ENCODE data around the gene ACSM2B. TPM values are rescaled to one million over a fixed set of nuclear protein-coding genes. Genes with fewer than 3 reads are reported as not detected.

The ACSM2B gene
- total RNA-seq, 4 donors from 2014 or later: 1.3 TPM; not detected in 3

DNA sequence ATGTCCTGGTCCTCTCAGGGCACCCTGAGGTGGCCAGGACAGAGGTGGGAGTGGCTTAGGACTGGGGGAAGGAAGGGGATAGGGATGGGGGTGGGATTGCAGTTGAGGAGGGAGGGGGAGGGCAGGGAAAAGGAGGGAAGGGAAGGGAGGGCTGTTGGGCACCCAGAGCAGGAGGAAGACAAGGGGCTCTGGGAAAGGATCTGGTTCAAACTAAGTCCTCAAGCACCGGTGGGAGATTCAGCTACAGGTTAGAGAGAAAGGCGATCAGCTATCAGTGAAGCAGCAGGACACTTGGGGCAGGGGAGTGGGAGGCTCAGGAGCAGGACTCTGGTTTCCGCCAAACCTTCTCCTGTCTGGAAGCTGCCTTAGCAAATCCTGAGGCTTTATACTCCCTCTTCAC is 44.6 kb upstream of the ACSM2B start:
- Histone ChIP-seq H3K9me3 (no peaks in the 10 kb centered on the region), H3K27me3 (no peaks in the 10 kb centered on the region), H3K4me3 (no peak overlapping the region), H3K27ac (no peak overlapping the region), H3K36me3 (no peaks in the 10 kb centered on the region), H3K4me1 (no peaks in the 10 kb centered on the region)
- DNase-seq: no peak
- TF ChIP-seq POLR2A (IDR thresholded peaks at IDR 0.05): no peak
- TF ChIP-seq, protein P1, sequence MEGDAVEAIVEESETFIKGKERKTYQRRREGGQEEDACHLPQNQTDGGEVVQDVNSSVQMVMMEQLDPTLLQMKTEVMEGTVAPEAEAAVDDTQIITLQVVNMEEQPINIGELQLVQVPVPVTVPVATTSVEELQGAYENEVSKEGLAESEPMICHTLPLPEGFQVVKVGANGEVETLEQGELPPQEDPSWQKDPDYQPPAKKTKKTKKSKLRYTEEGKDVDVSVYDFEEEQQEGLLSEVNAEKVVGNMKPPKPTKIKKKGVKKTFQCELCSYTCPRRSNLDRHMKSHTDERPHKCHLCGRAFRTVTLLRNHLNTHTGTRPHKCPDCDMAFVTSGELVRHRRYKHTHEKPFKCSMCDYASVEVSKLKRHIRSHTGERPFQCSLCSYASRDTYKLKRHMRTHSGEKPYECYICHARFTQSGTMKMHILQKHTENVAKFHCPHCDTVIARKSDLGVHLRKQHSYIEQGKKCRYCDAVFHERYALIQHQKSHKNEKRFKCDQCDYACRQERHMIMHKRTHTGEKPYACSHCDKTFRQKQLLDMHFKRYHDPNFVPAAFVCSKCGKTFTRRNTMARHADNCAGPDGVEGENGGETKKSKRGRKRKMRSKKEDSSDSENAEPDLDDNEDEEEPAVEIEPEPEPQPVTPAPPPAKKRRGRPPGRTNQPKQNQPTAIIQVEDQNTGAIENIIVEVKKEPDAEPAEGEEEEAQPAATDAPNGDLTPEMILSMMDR (IDR thresholded peaks at IDR 0.05): no peak
- intact Hi-C loops (cut with DNase I; ENCODE audit: low total_unique reads): no loop called here

DNA sequence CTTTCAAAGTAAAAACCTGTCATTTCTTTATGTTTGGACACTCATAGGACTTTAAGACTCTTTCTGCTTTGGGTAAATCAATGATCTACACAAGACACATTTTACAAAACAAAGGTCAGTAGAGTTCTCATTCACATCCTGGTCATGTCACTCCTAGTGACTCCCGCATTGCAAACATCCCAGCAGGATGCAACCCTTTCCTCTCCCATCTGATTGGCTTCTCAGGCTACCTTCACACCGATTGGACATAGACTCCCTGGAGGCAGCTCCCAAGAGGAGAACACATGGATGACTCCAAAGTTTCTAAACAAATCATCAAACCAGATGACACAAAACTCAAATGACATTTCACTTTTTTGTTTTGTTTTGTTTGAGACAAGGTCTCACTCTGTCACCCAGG is 43.8 kb upstream of the ACSM2B start:
- intact Hi-C loops (cut with DNase I; ENCODE audit: low total_unique reads): no loop called here

DNA sequence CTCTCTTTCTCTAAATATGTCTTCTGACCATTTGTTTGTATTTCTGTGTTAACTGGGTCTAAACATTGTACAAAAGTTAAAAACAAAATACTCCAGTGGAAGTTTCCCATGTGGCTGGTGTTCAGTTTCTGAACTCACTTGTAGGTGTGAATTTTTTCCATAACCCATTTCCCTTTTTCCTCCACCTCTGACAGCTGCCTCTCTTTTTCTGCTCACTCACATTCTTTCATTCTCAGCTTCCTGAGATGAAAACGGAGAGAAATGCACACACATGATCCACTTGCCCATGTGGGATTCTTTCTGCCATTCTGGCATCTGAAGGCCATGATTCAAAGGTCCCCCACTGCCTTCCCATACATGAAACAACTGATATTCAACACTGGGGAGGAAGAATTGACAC is 41.1 kb upstream of the ACSM2B start:
- H3K9me3 ChIP-seq: no peaks in the 10 kb centered on the region
- no peaks in the 10 kb centered on the region for H3K4me1 ChIP-seq
- no peak for TF ChIP-seq POLR2A (IDR thresholded peaks at IDR 0.05)
- TF ChIP-seq, protein P1 (IDR thresholded peaks at IDR 0.05): no peak
- no peak overlapping the region for H3K4me3 ChIP-seq
- no peaks in the 10 kb centered on the region for H3K36me3 ChIP-seq
- H3K27me3 ChIP-seq: no peaks in the 10 kb centered on the region
- no peak for DNase-seq
- intact Hi-C loops (cut with DNase I; ENCODE audit: low total_unique reads): no loop called here
- H3K27ac ChIP-seq: no peak overlapping the region

More for the DNA sequence above, 43.8 kb upstream of the ACSM2B start:
- no peak overlapping the region for H3K4me3 ChIP-seq
- no peak for TF ChIP-seq POLR2A (IDR thresholded peaks at IDR 0.05)
- TF ChIP-seq, protein P1 (IDR thresholded peaks at IDR 0.05): no peak
- no peaks in the 10 kb centered on the region for H3K27me3 ChIP-seq
- no peaks in the 10 kb centered on the region for H3K9me3 ChIP-seq
- H3K36me3 ChIP-seq: no peaks in the 10 kb centered on the region
- no peaks in the 10 kb centered on the region for H3K4me1 ChIP-seq
- DNase-seq: no peak
- H3K27ac ChIP-seq: no peak overlapping the region

- intact Hi-C loops (cut with DNase I; ENCODE audit: low total_unique reads): no loop called here
- Histone ChIP-seq H3K9me3 (no peaks in the 10 kb centered on the region), H3K27me3 (no peaks in the 10 kb centered on the region), H3K4me1 (no peaks in the 10 kb centered on the region), H3K36me3 (no peaks in the 10 kb centered on the region), H3K27ac (peak overlapping the region in 1 of 2 donors; percentile 15), H3K4me3 (no peak overlapping the region)
- no peak for TF ChIP-seq POLR2A (IDR thresholded peaks at IDR 0.05)
- TF ChIP-seq, protein P1 (IDR thresholded peaks at IDR 0.05): no peak
- no peak for DNase-seq
These were observed 38.3 kb upstream of the ACSM2B start for GRCh38 chr16:20614186-20615141.

GRCh38 chr16:20613481-20614185 is 37.5 kb upstream of the ACSM2B start:
- Histone ChIP-seq H3K36me3 (no peaks in the 10 kb centered on the region), H3K27ac (peak overlapping the region in 1 of 2 donors; percentile 43), H3K4me1 (no peaks in the 10 kb centered on the region), H3K4me3 (no peak overlapping the region), H3K27me3 (no peaks in the 10 kb centered on the region), H3K9me3 (no peaks in the 10 kb centered on the region)
- TF ChIP-seq, protein P1 (IDR thresholded peaks at IDR 0.05): no peak
- TF ChIP-seq POLR2A (IDR thresholded peaks at IDR 0.05): no peak
- DNase-seq: no peak
- intact Hi-C loops (cut with DNase I; ENCODE audit: low total_unique reads): no loop called here

All from uterus (tissue), 4 donors.